ENCODE results near the gene ERBB2. TPM values are rescaled to one million over a fixed set of nuclear protein-coding genes. Genes with fewer than 3 reads are reported as not detected.

The ERBB2 gene
- total and polyA plus RNA-seq, 2 donors from 2014 or later: 76.5 to 186 TPM

DNA sequence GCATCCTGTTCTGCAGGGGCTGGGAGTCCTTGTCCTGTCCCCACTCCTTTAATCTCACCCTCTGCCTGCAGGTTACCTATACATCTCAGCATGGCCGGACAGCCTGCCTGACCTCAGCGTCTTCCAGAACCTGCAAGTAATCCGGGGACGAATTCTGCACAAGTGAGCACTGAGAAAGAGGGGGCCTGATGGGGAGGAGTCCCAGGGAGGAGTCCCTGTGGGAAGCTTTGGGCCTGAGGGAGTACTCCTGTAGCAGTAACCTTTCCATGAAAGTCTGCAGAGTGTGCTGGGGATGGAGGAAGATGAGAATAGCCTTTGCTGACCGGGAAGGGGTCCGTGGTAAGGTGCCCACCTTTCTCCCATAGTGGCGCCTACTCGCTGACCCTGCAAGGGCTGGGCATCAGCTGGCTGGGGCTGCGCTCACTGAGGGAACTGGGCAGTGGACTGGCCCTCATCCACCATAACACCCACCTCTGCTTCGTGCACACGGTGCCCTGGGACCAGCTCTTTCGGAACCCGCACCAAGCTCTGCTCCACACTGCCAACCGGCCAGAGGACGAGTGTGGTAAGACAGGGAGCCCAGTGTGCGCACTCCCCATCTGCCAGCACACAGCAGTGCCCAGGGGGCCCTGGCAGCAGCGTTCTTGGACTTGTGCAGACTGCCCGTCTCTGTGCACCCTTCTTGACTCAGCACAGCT, 15.7 kb downstream of the ERBB2 start:
- FAIRE-seq (no peak), DNase-seq (no peak)
- Histone ChIP-seq H3K9ac (ENCODE audit: low read length in 3 of 3) (no peak overlapping the region), H3K9me3 (ENCODE audit: control insufficient read depth in 2 of 3, insufficient read depth in 1 of 3, low read length in 3 of 3) (no peaks in the 10 kb centered on the region), H3K27me3 (ENCODE audit: control insufficient read depth, insufficient read depth, low read length) (no peaks in the 10 kb centered on the region), H3K36me3 (ENCODE audit: control insufficient read depth in 2 of 3, insufficient read depth in 3 of 3, low read length in 3 of 3) (peaks cover 2 to 68% (median 24%) of the 10 kb centered on the region in 3 donors), H3K4me1 (ENCODE audit: control insufficient read depth in 2 of 3, insufficient read depth in 2 of 3, low read depth in 1 of 3, low read length in 3 of 3) (peaks cover 0 to 10% (median 0%) of the 10 kb centered on the region in 3 donors), H3K4me3 (ENCODE audit: low read length in 3 of 3) (no peak overlapping the region), H3K27ac (ENCODE audit: low read depth in 2 of 2, low read length in 2 of 2) (no peak overlapping the region)
- intact Hi-C loops (cut with DNase I): no loop called here
- TF ChIP-seq, protein P1, sequence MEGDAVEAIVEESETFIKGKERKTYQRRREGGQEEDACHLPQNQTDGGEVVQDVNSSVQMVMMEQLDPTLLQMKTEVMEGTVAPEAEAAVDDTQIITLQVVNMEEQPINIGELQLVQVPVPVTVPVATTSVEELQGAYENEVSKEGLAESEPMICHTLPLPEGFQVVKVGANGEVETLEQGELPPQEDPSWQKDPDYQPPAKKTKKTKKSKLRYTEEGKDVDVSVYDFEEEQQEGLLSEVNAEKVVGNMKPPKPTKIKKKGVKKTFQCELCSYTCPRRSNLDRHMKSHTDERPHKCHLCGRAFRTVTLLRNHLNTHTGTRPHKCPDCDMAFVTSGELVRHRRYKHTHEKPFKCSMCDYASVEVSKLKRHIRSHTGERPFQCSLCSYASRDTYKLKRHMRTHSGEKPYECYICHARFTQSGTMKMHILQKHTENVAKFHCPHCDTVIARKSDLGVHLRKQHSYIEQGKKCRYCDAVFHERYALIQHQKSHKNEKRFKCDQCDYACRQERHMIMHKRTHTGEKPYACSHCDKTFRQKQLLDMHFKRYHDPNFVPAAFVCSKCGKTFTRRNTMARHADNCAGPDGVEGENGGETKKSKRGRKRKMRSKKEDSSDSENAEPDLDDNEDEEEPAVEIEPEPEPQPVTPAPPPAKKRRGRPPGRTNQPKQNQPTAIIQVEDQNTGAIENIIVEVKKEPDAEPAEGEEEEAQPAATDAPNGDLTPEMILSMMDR (IDR thresholded peaks at IDR 0.05; ENCODE audit: borderline replicate concordance, extremely low read depth, insufficient read depth): no peak

DNA sequence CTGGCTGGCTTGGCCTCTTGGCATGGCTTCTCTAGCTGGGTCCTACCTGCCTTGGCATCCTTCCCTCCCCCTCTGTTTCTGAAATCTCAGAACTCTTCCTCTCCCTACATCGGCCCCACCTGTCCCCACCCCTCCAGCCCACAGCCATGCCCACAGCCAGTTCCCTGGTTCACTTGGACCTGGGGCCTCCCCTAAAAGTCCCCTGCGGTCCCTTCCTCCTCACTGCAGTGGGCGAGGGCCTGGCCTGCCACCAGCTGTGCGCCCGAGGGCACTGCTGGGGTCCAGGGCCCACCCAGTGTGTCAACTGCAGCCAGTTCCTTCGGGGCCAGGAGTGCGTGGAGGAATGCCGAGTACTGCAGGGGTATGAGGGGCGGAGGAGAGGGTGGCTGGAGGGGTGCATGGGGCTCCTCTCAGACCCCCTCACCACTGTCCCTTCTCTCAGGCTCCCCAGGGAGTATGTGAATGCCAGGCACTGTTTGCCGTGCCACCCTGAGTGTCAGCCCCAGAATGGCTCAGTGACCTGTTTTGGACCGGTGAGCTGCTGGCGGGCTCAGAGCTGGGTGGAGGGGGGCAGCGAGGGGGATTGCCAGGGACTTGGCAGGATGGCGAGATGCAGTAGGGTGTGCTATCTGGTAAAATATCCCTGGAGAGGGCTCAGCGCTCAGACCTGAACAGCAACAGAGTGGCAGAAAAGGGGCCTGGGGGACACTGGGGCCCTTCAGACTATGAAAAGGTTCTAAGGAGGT, 16.4 kb downstream of the ERBB2 start:
- TF ChIP-seq, protein P1 (IDR thresholded peaks at IDR 0.05; ENCODE audit: borderline replicate concordance, extremely low read depth, insufficient read depth): no peak
- Histone ChIP-seq H3K4me3 (ENCODE audit: low read length in 3 of 3) (no peak overlapping the region), H3K4me1 (ENCODE audit: control insufficient read depth in 2 of 3, insufficient read depth in 2 of 3, low read depth in 1 of 3, low read length in 3 of 3) (peaks cover 0 to 10% (median 0%) of the 10 kb centered on the region in 3 donors), H3K9me3 (ENCODE audit: control insufficient read depth in 2 of 3, insufficient read depth in 1 of 3, low read length in 3 of 3) (no peaks in the 10 kb centered on the region), H3K9ac (ENCODE audit: low read length in 3 of 3) (no peak overlapping the region), H3K27ac (ENCODE audit: low read depth in 2 of 2, low read length in 2 of 2) (peak overlapping the region in 1 of 2 donors; percentile 49), H3K36me3 (ENCODE audit: control insufficient read depth in 2 of 3, insufficient read depth in 3 of 3, low read length in 3 of 3) (peaks cover 2 to 65% (median 21%) of the 10 kb centered on the region in 3 donors), H3K27me3 (ENCODE audit: control insufficient read depth, insufficient read depth, low read length) (no peaks in the 10 kb centered on the region)
- peak in 1 of 5 donors; percentile 73 for DNase-seq
- intact Hi-C loops (cut with DNase I): no loop called here
- no peak for FAIRE-seq

DNA sequence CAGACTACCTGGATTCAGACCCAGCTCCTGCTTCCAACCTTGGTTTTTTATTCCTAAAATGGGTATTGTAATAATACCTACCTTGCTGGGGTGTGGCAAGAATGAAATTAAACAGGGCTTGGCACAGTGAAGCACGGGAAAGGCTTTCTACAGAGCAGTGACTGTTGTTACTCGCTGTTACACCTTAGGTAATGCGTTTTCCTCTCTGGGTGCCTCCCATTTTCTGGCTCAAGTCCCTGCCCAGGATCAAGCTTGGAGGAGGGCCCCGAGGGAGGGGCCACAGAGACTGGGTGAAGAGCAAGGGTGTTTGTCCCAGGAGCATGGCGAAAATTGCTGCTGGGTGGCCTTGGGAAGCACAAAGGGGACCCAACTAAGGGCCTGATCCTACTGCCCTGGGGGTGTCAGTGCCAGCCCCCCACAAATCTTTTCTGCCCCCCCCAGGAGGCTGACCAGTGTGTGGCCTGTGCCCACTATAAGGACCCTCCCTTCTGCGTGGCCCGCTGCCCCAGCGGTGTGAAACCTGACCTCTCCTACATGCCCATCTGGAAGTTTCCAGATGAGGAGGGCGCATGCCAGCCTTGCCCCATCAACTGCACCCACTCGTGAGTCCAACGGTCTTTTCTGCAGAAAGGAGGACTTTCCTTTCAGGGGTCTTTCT, 17.1 kb downstream of the ERBB2 start:
- peak in 1 of 5 donors; percentile 58 for DNase-seq
- H3K4me3 ChIP-seq (ENCODE audit: low read length in 3 of 3): no peak overlapping the region

More for the DNA sequence above, 17.1 kb downstream of the ERBB2 start:
- no peak overlapping the region for H3K9ac ChIP-seq (ENCODE audit: low read length in 3 of 3)
- H3K27ac ChIP-seq (ENCODE audit: low read depth in 2 of 2, low read length in 2 of 2): no peak overlapping the region
- peaks cover 2 to 61% (median 16%) of the 10 kb centered on the region in 3 donors for H3K36me3 ChIP-seq (ENCODE audit: control insufficient read depth in 2 of 3, insufficient read depth in 3 of 3, low read length in 3 of 3)
- TF ChIP-seq, protein P1 (IDR thresholded peaks at IDR 0.05; ENCODE audit: borderline replicate concordance, extremely low read depth, insufficient read depth): no peak
- no peaks in the 10 kb centered on the region for H3K27me3 ChIP-seq (ENCODE audit: control insufficient read depth, insufficient read depth, low read length)
- H3K4me1 ChIP-seq (ENCODE audit: control insufficient read depth in 2 of 3, insufficient read depth in 2 of 3, low read depth in 1 of 3, low read length in 3 of 3): peaks cover 0 to 10% (median 0%) of the 10 kb centered on the region in 3 donors
- no peaks in the 10 kb centered on the region for H3K9me3 ChIP-seq (ENCODE audit: control insufficient read depth in 2 of 3, insufficient read depth in 1 of 3, low read length in 3 of 3)
- no peak for FAIRE-seq
- intact Hi-C loops (cut with DNase I): no loop called here

Measured in kidney (tissue), 14 donors.